Right ventricle myocardium inferior (tissue), 1 donor: ENCODE measurements around the gene RCN1. TPM values are rescaled to one million over a fixed set of nuclear protein-coding genes. Genes with fewer than 3 reads are reported as not detected.
"Not testable (repeated sequence)": the region's sequence is repeated elsewhere in the genome, so short reads cannot be mapped to it uniquely, and the experiment has no call there.

ENCODE experiments used
- ATAC-seq: fragments of 200-7000 bp; cut with Tn5 transposase; one replicate; pipeline ENCODE4 v1.9.1; 2020; ENCODE audit warnings: mild to moderate bottlenecking, moderate library complexity
- DNase-seq: peaks from one replicate; pipeline ENCODE4 v3.0.0; 2021; ENCODE audit errors: missing footprints
- intact Hi-C: fragments of 100-400 bp; cut with DNase I; formaldehyde crosslinking; loops from one replicate; pipeline ENCODE4 v1.11.0; 2022
- total RNA-seq: library from RNA; stranded (reverse); fragmentation: NEBNext Ultra II Directional; extraction: Animal tissue kit (Norgen Biotek cat#: 25700); gene quantifications from one replicate; pipeline ENCODE4 v1.2.1, GENCODE V29; 2021
- donor health status: DM: no; HTN: yes; CAD: no; lungs with severe emphysema.

The RCN1 gene
- total RNA-seq, 1 donor from 2014 or later, result 32.0 TPM

- ATAC-seq (no peak), DNase-seq (no peak)
- intact Hi-C loops, result no loop called here
Measured at GRCh38 chr11:32105871-32106560, 15.1 kb downstream of the RCN1 start.

GRCh38 chr11:32107647-32108046, 16.8 kb downstream of the RCN1 start:
- ATAC-seq, result no peak
- intact Hi-C loops, result no loop called here

GRCh38 chr11:32108576-32108975, 17.7 kb downstream of the RCN1 start:
- DNase-seq, result no peak
- ATAC-seq, result no peak
- intact Hi-C loops, result no loop called here

More at GRCh38 chr11:32107647-32108046, 16.8 kb downstream of the RCN1 start:
- DNase-seq, result no peak

GRCh38 chr11:32109138-32109537, 18.3 kb downstream of the RCN1 start:
- intact Hi-C loops, result no loop called here
- no peak for ATAC-seq
- DNase-seq, result no peak

- DNase-seq (no peak), ATAC-seq (no peak)
Measured at GRCh38 chr11:32109592-32109991, 18.7 kb downstream of the RCN1 start.

GRCh38 chr11:32110795-32111194, 19.9 kb downstream of the RCN1 start:
- ATAC-seq (no peak), DNase-seq (no peak)
- intact Hi-C loops, result no loop called here

More at GRCh38 chr11:32109592-32109991, 18.7 kb downstream of the RCN1 start:
- intact Hi-C loops, result no loop called here

- DNase-seq, result no peak
- no peak for ATAC-seq
- intact Hi-C loops, result no loop called here
Measured at GRCh38 chr11:32113200-32113919, 22.5 kb downstream of the RCN1 start.

GRCh38 chr11:32113920-32114203, 23.0 kb downstream of the RCN1 start:
- no peak for ATAC-seq
- no peak for DNase-seq
- intact Hi-C loops, result no loop called here

GRCh38 chr11:32115446-32115845, 24.6 kb downstream of the RCN1 start:
- ATAC-seq (no peak), DNase-seq (no peak)
- intact Hi-C loops, result no loop called here

GRCh38 chr11:32116668-32117067, 25.8 kb downstream of the RCN1 start:
- ATAC-seq, result no peak
- DNase-seq, result no peak
- intact Hi-C loops, result no loop called here

GRCh38 chr11:32118025-32118974, 27.4 kb downstream of the RCN1 start:
- intact Hi-C loops, result no loop called here
- DNase-seq (no peak), ATAC-seq (no peak)

GRCh38 chr11:32119139-32119538, 28.3 kb downstream of the RCN1 start:
- DNase-seq, ATAC-seq, intact Hi-C loops: not testable (repeated sequence)

GRCh38 chr11:32121012-32121411, 30.1 kb downstream of the RCN1 start:
- DNase-seq (no peak), ATAC-seq (no peak)
- intact Hi-C loops, result no loop called here

GRCh38 chr11:32122200-32122599, 31.3 kb downstream of the RCN1 start:
- DNase-seq, result no peak
- no peak for ATAC-seq
- intact Hi-C loops, result no loop called here

- ATAC-seq (no peak), DNase-seq (no peak)
- intact Hi-C loops, result no loop called here
Measured at GRCh38 chr11:32131321-32131720, 40.4 kb downstream of the RCN1 start.

- intact Hi-C loops, result no loop called here
- ATAC-seq (no peak), DNase-seq (no peak)
Measured at GRCh38 chr11:32136657-32137056, 45.8 kb downstream of the RCN1 start.

GRCh38 chr11:32137263-32137662, 46.4 kb downstream of the RCN1 start:
- intact Hi-C loops, result no loop called here
- DNase-seq (no peak), ATAC-seq (no peak)

GRCh38 chr11:32137869-32138268, 47.0 kb downstream of the RCN1 start:
- intact Hi-C loops, result no loop called here
- ATAC-seq, result no peak
- DNase-seq, result no peak

- ATAC-seq, result no peak
- intact Hi-C loops, result no loop called here
- no peak for DNase-seq
Measured at GRCh38 chr11:32138902-32139301, 48.0 kb downstream of the RCN1 start.
